HepG2 (cell line): Measurements from ENCODE around the gene VAMP2. TPM values are rescaled to one million over a fixed set of nuclear protein-coding genes. Genes with fewer than 3 reads are reported as not detected.

Experiments
- CHCHD3 ChIP-seq: sonication (generic); formaldehyde crosslinking; IDR thresholded peaks from 2 replicates; pipeline ENCODE4 v1.8.0; 2022; ENCODE audit warnings: mild to moderate bottlenecking, missing genetic modification reagents, moderate library complexity
- ESRRA ChIP-seq: sonication (generic); formaldehyde crosslinking; IDR thresholded peaks from 2 replicates; pipeline ENCODE4 v1.5.1; 2020; ENCODE audit warnings: mild to moderate bottlenecking, low read depth, missing genetic modification reagents
- GLMP ChIP-seq: sonication (generic); formaldehyde crosslinking; IDR thresholded peaks from 2 replicates; pipeline ENCODE4 v1.9.0; 2021; ENCODE audit warnings: missing genetic modification reagents, mild to moderate bottlenecking, borderline replicate concordance
- GPBP1L1 ChIP-seq: sonication (generic); formaldehyde crosslinking; IDR thresholded peaks from 2 replicates; pipeline ENCODE4 v1.5.0; 2020; ENCODE audit warnings: mild to moderate bottlenecking, missing genetic modification reagents
- GTF3A ChIP-seq: sonication (generic); formaldehyde crosslinking; conservative IDR thresholded peaks from 2 replicates; pipeline ENCODE4 v1.4.0; 2020; ENCODE audit warnings: mild to moderate bottlenecking, missing genetic modification reagents
- HDAC2 ChIP-seq: sonication (generic); formaldehyde crosslinking; IDR thresholded peaks from 2 replicates; pipeline ENCODE4 v1.4.0; 2020; ENCODE audit warnings: missing genetic modification reagents
- HOXA5 ChIP-seq: sonication (generic); formaldehyde crosslinking; IDR thresholded peaks from 2 replicates; pipeline ENCODE4 v1.4.0; 2020; ENCODE audit warnings: missing genetic modification reagents
- MED8 ChIP-seq: sonication (generic); formaldehyde crosslinking; IDR thresholded peaks from 2 replicates; pipeline ENCODE4 v1.8.1; 2023; ENCODE audit warnings: mild to moderate bottlenecking, missing genetic modification reagents; ENCODE audit not compliant: insufficient replicate concordance
- PAXIP1 ChIP-seq: sonication (generic); formaldehyde crosslinking; conservative IDR thresholded peaks from 2 replicates; pipeline ENCODE4 v1.4.0; 2020; ENCODE audit warnings: mild to moderate bottlenecking, missing genetic modification reagents, moderate library complexity
- RAD21 ChIP-seq: fragments of 450-650 bp; formaldehyde crosslinking; IDR thresholded peaks from 2 replicates; pipeline ENCODE4 v1.5.0; 2020; ENCODE audit warnings: mild to moderate bottlenecking
- SKI ChIP-seq: fragments of 450-650 bp; IDR thresholded peaks from one replicate; pipeline ENCODE4 v1.6.1; 2018; ENCODE audit warnings: mild to moderate bottlenecking; ENCODE audit not compliant: partially characterized antibody
- TSC22D2 ChIP-seq: sonication (generic); formaldehyde crosslinking; IDR thresholded peaks from 2 replicates; pipeline ENCODE4 v1.5.1; 2020; ENCODE audit warnings: missing genetic modification reagents, mild to moderate bottlenecking, borderline replicate concordance
- ZFAT ChIP-seq: sonication (generic); formaldehyde crosslinking; conservative IDR thresholded peaks from 2 replicates; pipeline ENCODE4 v1.8.1; 2023; ENCODE audit warnings: missing genetic modification reagents, inconsistent platforms
- ZHX1 ChIP-seq: sonication (generic); formaldehyde crosslinking; IDR thresholded peaks from 2 replicates; pipeline ENCODE4 v1.8.1; 2022; ENCODE audit warnings: low read depth, mild to moderate bottlenecking, missing genetic modification reagents
- ZNF274 ChIP-seq: sonication (generic); formaldehyde crosslinking; IDR thresholded peaks from 2 replicates; pipeline ENCODE4 v1.5.1; 2020; ENCODE audit warnings: mild to moderate bottlenecking, missing genetic modification reagents
- ZNF432 ChIP-seq: sonication (generic); formaldehyde crosslinking; IDR thresholded peaks from 2 replicates; pipeline ENCODE4 v1.5.0; 2020; ENCODE audit warnings: missing genetic modification reagents, mild to moderate bottlenecking, borderline replicate concordance
- ZNF503 ChIP-seq: sonication (generic); formaldehyde crosslinking; IDR thresholded peaks from 2 replicates; pipeline ENCODE4 v1.4.0; 2020; ENCODE audit warnings: missing genetic modification reagents
- ZNF556 ChIP-seq: sonication (generic); formaldehyde crosslinking; IDR thresholded peaks from 2 replicates; pipeline ENCODE4 v1.4.0; 2020; ENCODE audit warnings: mild to moderate bottlenecking, missing genetic modification reagents, borderline replicate concordance
- polyA plus RNA-seq, 8 experiments: library from polyadenylated mRNA; depleted of rRNA in 3 of 8; stranded (reverse) in 7 of 8; unstranded in 1 of 8; fragments of >200 nt; fragmentation: Illumina TruSeq in 4 of 8; extraction: Trizol in 4 of 8; gene quantifications; 2 replicates each; pipeline versions ENCODE4 v1.2.1 to v1.2.3, GENCODE V29; 2011 to 2016; ENCODE audit warnings: low read depth in 4 of 8, missing spikeins in 1 of 8, mixed read lengths in 1 of 8; ENCODE audit not compliant: insufficient read depth in 1 of 8
- total RNA-seq, 5 experiments: library from RNA; depleted of rRNA; stranded (reverse); fragments of >200 nt; fragmentation: Illumina TruSeq; extraction: Trizol; gene quantifications; 2 replicates each; pipeline ENCODE4 v1.2.3, GENCODE V29; 2016; ENCODE audit warnings: low read depth in 1 of 5

VAMP2 gene
- total and polyA plus RNA-seq, 2 of the 13 experiments (the other 11 are each of a cell fraction or from before 2014, with no cell fraction given), result 3.9 to 17.2 TPM

- TF ChIP-seq GLMP (no peak), MED8 (no peak), GTF3A (CRISPR knock-in tag) (no peak), HDAC2 (CRISPR knock-in tag) (peak; percentile 31; the same call in 1 of the 2 replicates), ZNF503 (CRISPR knock-in tag) (no peak), SKI (no peak), RAD21 (CRISPR knock-in tag) (peak; percentile 85), ZNF556 (CRISPR knock-in tag) (0 out of 2 replicates have a peak, but pooled peaks have one; percentile 22), ZFAT (CRISPR knock-in tag) (no peak), GPBP1L1 (CRISPR knock-in tag) (no peak), CHCHD3 (no peak), HOXA5 (CRISPR knock-in tag) (peak; percentile 43; the same call in 1 of the 2 replicates), ZNF432 (CRISPR knock-in tag) (no peak), PAXIP1 (CRISPR knock-in tag) (no peak), ESRRA (CRISPR knock-in tag) (peak; percentile 30; the same call in 1 of the 2 replicates), ZNF274 (peak; percentile 72; the same call in 1 of the 2 replicates), ZHX1 (CRISPR knock-in tag) (no peak), TSC22D2 (CRISPR knock-in tag) (no peak)
These were observed 40.9 kb downstream of the VAMP2 start (continued) for GRCh38 chr17:8121681-8122421.
